Body of pancreas (tissue), 4 donors: ENCODE results near the gene ASPRV1.

Experiments
- CTCF ChIP-seq, 7 experiments: fragments of 450-650 bp in 4 of 7; fragments of 200-600 bp in 3 of 7; sonication (generic) in 3 of 7; IDR thresholded peaks; one replicate each; pipeline ENCODE4 v1.5.1; 2016 to 2019; ENCODE audit warnings: antibody characterized with exemption in 7 of 7
- POLR2A ChIP-seq, 3 donors: fragments of 450-650 bp; IDR thresholded peaks; one replicate each; pipeline ENCODE4 v1.6.1; 2016; ENCODE audit warnings: antibody characterized with exemption in 3 of 3, mild to moderate bottlenecking in 2 of 3

GRCh38 chr2:69946351-69947324, 14.8 kb downstream of the ASPRV1 start:
- TF ChIP-seq CTCF (IDR thresholded peaks at IDR 0.05) (no peak), POLR2A (IDR thresholded peaks at IDR 0.05) (no peak)
